Choroid plexus epithelial cell (primary cell): ENCODE results near the gene ELMO1.

Source experiments
- DNase-seq: peaks from one replicate; pipeline ENCODE4 v3.0.0-alpha.2; 2010; ENCODE audit warnings: low read depth
- H3K4me3 ChIP-seq: 2 replicates; pipeline ENCODE4 v1.5.1; 2011; ENCODE audit warnings: low read depth, mild to moderate bottlenecking, control low read depth, low read length, moderate library complexity
- TF ChIP-seq, protein P1 (sequence below): conservative IDR thresholded peaks from 2 replicates; pipeline ENCODE4 v1.5.1; 2011; ENCODE audit warnings: low read depth, mild to moderate bottlenecking, control low read depth, inconsistent platforms, low read length, moderate library complexity

ELMO1 gene

DNA sequence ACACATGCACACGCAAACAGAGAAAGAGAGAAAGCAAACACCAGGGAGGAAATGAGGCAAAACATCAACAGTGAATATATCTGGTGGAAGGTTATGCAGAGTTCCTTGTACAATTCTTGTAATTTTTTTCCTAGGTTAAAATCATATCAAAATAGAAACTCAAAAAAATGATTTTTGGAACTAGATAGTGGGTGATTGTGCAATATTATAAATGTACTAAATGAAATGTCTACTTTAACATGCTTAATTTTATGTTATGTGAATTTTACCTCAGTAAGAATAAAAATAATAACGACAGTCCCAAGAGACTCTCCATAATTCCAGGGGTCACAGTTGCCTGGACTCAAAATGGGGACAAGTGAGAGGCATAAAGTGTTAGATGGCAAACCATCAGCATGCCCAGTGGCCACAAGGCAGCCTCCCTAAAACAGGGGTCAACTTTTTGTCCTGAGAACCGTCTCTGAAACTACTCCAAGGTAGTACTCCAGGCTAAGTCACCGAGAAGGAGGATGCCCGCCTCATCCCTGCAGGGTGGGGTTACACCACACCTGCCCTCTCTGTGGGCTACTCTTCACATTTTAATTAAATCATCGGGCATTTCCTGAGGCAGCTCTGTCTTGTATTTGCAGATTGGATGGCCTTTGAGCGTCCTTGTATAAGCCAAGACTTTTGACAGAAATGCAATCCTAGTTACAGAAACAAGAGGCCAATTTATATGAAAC lies 267.7 kb downstream of the ELMO1 start:
- DNase-seq = no peak
- TF ChIP-seq, protein P1, sequence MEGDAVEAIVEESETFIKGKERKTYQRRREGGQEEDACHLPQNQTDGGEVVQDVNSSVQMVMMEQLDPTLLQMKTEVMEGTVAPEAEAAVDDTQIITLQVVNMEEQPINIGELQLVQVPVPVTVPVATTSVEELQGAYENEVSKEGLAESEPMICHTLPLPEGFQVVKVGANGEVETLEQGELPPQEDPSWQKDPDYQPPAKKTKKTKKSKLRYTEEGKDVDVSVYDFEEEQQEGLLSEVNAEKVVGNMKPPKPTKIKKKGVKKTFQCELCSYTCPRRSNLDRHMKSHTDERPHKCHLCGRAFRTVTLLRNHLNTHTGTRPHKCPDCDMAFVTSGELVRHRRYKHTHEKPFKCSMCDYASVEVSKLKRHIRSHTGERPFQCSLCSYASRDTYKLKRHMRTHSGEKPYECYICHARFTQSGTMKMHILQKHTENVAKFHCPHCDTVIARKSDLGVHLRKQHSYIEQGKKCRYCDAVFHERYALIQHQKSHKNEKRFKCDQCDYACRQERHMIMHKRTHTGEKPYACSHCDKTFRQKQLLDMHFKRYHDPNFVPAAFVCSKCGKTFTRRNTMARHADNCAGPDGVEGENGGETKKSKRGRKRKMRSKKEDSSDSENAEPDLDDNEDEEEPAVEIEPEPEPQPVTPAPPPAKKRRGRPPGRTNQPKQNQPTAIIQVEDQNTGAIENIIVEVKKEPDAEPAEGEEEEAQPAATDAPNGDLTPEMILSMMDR = no peak
- no peak overlapping the region for H3K4me3 ChIP-seq

DNA sequence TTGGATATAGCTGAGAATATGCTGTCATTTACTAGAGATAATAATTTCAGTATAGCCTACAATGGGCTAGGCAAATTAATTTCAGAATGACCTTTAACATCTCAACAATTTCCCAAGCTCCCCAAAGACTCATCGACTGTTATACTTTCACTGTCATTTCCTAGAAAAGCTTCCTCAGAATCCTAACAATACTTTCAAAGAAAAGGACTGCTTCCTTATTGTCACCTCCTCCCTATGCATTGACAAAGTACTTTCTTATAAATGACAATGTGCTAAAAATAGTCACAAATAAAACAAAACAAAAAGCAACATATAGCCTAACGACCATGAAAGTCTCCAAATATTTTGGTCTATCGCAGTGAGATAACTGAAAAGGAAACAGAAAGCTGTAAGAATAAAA lies 272.6 kb downstream of the ELMO1 start:
- no peak overlapping the region for H3K4me3 ChIP-seq
- TF ChIP-seq, protein P1 = no peak
- DNase-seq = no peak

DNA sequence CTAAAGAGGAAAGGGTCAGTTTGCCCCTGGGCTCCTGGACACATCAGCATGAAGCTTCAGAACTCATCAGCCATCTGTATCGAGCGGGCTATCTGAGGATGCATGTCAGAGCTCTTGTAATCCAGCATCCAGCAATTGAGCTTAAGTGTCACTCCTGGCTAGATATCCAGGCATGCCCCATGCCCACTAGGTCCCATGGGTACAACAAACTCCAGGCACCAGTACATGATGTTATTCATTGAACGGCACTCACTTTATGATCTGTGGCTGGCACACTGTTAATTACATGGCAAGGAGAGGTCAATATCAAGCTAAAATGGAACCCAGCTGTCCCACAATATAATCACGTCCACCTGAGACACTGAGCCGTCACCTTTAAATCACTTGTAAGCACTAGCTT lies 274.2 kb downstream of the ELMO1 start:
- DNase-seq = no peak
- TF ChIP-seq, protein P1 = no peak
- no peak overlapping the region for H3K4me3 ChIP-seq

DNA sequence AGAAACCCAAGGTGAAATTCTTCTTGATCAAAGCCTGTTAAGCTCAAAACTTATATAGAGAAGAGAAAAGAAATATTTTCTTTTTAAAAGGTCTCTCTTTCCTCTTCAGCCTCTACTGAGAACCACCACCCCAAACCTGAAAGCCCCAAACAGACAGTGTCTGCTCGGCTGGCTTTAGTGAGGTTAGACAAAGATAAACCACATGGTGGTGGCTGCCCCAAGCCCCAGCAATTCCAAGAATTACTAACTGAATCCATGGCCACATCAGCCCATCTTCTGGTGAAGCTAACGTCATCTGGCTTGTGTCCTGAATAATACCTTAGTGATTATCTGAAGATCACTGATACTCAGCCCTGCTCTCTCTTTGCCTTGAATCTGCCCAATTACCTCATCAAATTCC lies 275.0 kb downstream of the ELMO1 start:
- H3K4me3 ChIP-seq = no peak overlapping the region
- no peak for DNase-seq
- TF ChIP-seq, protein P1 = no peak

DNA sequence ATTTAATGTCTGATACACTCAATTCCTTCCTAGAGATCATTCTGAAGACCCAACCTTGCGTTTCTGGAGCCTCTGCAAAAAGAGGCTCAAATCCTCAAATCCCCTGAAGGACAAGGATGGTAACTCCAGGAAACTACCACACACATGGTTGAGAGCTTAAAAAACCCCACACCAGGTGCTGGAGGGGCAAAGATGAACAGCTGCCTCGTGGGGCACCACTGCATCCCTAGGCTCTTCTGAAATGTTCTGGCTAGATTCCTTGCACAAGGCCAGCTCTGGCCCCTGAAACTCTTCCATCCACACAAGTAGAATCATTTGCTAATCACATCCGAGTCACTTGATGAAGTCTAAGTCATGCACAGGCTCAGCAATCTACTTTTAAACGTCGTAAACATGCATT lies 286.6 kb downstream of the ELMO1 start:
- H3K4me3 ChIP-seq = no peak overlapping the region
- TF ChIP-seq, protein P1 = no peak
- DNase-seq = no peak

DNA sequence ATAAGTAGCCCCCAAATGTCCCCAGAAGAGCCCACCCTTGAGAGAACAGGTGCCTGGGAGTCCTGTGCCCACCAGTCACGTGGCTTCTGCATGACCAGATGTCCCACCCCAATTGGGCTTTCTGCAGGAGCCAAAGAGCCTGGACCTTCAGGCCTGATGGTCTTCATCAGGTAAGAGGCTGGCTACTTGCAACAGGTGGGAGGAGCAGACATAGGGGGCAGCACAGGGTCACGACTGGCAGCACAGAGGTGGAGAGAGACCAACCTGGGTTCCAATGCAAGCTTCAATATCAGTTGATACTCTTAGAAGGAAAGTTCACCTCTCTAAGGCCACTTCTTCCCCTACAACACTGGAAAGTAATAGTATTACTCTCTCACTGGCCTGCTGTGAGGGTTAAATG lies 288.0 kb downstream of the ELMO1 start:
- no peak overlapping the region for H3K4me3 ChIP-seq
- TF ChIP-seq, protein P1 = no peak

DNA sequence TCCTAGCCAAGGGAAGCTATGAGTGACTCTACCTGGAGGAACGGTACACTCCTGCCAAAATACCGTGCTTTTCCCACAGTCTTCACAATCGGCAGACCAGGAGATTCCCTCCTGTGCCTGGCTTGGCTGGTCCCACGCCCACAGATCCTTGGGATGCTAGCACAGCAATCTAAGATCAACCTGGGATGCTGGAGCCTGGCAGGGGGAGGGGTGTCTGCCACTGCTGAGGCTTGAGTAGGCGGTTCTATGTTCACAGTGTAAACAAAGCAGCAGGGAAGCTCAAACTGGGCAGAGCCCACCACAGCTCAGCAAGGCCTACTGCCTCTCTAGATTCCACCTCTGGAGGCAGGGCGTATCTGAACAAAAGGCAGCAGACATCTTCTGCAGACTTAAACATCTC lies 295.3 kb downstream of the ELMO1 start:
- DNase-seq = no peak
- TF ChIP-seq, protein P1 = no peak
- no peak overlapping the region for H3K4me3 ChIP-seq

More for the DNA sequence above, 288.0 kb downstream of the ELMO1 start:
- DNase-seq = no peak
